GM12891 (cell line): ENCODE results near the gene APOE.

Experiments
- PAX5 ChIP-seq: IDR thresholded peaks from 2 replicates; pipeline ENCODE4 v1.6.1; 2011; ENCODE audit warnings: low read length, moderate library complexity, mild to moderate bottlenecking; ENCODE audit not compliant: insufficient read depth, severe bottlenecking
- POLR2A ChIP-seq: IDR thresholded peaks from 2 replicates; pipeline ENCODE4 v1.6.1; 2011; ENCODE audit warnings: low read depth, low read length, control low read depth
- POLR2AphosphoS5 ChIP-seq: IDR thresholded peaks from 2 replicates; pipeline ENCODE4 v1.6.1; 2011; ENCODE audit warnings: low read depth, low read length, control low read depth
- TAF1 ChIP-seq: IDR thresholded peaks from 2 replicates; pipeline ENCODE4 v1.6.1; 2011; ENCODE audit warnings: low read depth, low read length, control low read depth

DNA sequence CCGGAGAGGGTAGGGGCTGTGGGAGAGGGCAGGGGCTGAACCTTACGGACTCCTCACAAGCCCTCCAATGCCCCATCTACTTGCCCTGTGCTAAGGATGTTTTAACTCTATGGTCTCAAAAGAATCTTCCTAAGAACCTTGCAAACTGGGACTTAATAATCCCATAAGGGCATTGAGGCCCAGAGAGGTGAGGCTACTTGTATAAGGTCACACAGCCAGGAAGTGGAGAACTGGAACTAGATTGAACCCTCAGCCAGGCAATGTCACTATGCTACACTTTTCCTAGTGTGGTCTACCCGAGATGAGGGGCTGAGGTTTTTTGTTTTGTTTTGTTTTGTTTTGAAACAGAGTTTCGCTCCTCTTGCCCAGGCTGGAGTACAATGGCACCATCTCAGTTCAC, 25.9 kb downstream of the APOE start:
- TF ChIP-seq TAF1: no peak
- no peak for TF ChIP-seq POLR2A
- TF ChIP-seq POLR2AphosphoS5: no peak
- no peak for TF ChIP-seq PAX5
